WTC11 (cell line): ENCODE data around the gene MOB2. TPM values are rescaled to one million over a fixed set of nuclear protein-coding genes. Genes with fewer than 3 reads are reported as not detected.

Source experiments
- ARID4B ChIP-seq: sonication (generic); formaldehyde crosslinking; IDR thresholded peaks from 2 replicates; pipeline ENCODE4 v1.8.0; 2023; ENCODE audit warnings: missing genetic modification reagents, mild to moderate bottlenecking, borderline replicate concordance
- CTCF ChIP-seq: fragments of 200-600 bp; IDR thresholded peaks from 2 replicates; pipeline ENCODE4 v1.8.0; 2022; ENCODE audit warnings: antibody characterized with exemption
- HMGXB4 ChIP-seq: sonication (generic); formaldehyde crosslinking; IDR thresholded peaks from 2 replicates; pipeline ENCODE4 v1.8.1; 2023; ENCODE audit warnings: mild to moderate bottlenecking, moderate library complexity, missing genetic modification reagents
- NFE2L1 ChIP-seq: sonication (generic); formaldehyde crosslinking; IDR thresholded peaks from 2 replicates; pipeline ENCODE4 v1.8.1; 2023; ENCODE audit warnings: missing genetic modification reagents
- NFYB ChIP-seq: sonication (generic); formaldehyde crosslinking; conservative IDR thresholded peaks from 2 replicates; pipeline ENCODE4 v1.8.0; 2022; ENCODE audit warnings: low read depth, missing genetic modification reagents
- PREB ChIP-seq: sonication (generic); formaldehyde crosslinking; IDR thresholded peaks from 2 replicates; pipeline ENCODE4 v1.8.1; 2022; ENCODE audit warnings: mild to moderate bottlenecking, missing genetic modification reagents, moderate library complexity, borderline replicate concordance
- RELA ChIP-seq: sonication (generic); formaldehyde crosslinking; IDR thresholded peaks from 2 replicates; pipeline ENCODE4 v1.8.1; 2022; ENCODE audit warnings: missing genetic modification reagents, mild to moderate bottlenecking, borderline replicate concordance
- SP1 ChIP-seq: sonication (generic); formaldehyde crosslinking; conservative IDR thresholded peaks from 2 replicates; pipeline ENCODE4 v1.8.1; 2022; ENCODE audit warnings: missing genetic modification reagents
- ZNF232 ChIP-seq: sonication (generic); formaldehyde crosslinking; IDR thresholded peaks from 2 replicates; pipeline ENCODE4 v1.8.0; 2022; ENCODE audit warnings: mild to moderate bottlenecking, missing genetic modification reagents
- ZNF416 ChIP-seq: fragments of 250-450 bp; sonication (Bioruptor Pico); IDR thresholded peaks from 2 replicates; pipeline ENCODE4 v1.9.0; 2021; ENCODE audit warnings: mild to moderate bottlenecking, inconsistent platforms
- ZNF532 ChIP-seq: fragments of 250-450 bp; sonication (Bioruptor Pico); IDR thresholded peaks from 2 replicates; pipeline ENCODE4 v1.9.0; 2021; ENCODE audit warnings: mild to moderate bottlenecking, borderline replicate concordance
- total RNA-seq: library from RNA; stranded (reverse); gene quantifications from 3 replicates; pipeline ENCODE4 v1.2.3, GENCODE V29; 2021

The MOB2 gene
- total RNA-seq, 1 experiment from 2014 or later: 21.7 TPM

GRCh38 chr11:1470681-1471611 is 15.6 kb downstream of the MOB2 start (continued):
- TF ChIP-seq ZNF532 (CRISPR knock-in tag) (no peak), ZNF416 (no peak), NFE2L1 (CRISPR knock-in tag) (no peak), PREB (CRISPR knock-in tag) (no peak), ZNF232 (CRISPR knock-in tag) (no peak), RELA (CRISPR knock-in tag) (no peak), NFYB (CRISPR knock-in tag) (no peak), ARID4B (CRISPR knock-in tag) (no peak), HMGXB4 (CRISPR knock-in tag) (no peak), SP1 (CRISPR knock-in tag) (no peak), CTCF (no peak)
